ENCODE data around the gene LOXL1.

DNA sequence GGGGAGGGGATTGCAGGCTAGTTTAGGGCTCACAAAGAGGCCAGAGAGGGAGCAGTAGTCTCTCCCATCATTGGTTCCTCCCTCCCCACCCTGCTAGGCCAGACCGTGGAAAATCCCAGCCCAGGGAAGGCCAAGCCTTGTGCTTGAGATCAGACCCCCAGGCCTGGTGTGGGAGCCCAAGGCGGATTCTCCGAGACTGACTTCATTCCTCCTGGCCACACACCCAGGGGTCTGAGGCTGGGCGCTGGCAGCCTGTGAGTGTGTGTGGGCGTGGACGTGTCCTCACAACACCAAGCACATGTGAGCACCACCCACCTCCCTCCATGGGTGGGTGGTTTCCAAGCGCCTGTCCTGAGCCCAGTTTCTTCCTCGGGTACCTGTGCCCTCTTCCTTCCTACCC lies 4.1 kb downstream of the LOXL1 start:
- TF ChIP-seq EZH2 (IDR thresholded peaks at IDR 0.05; ENCODE audit: low read length, unreplicated experiment): no peak
- TF ChIP-seq, protein P1, sequence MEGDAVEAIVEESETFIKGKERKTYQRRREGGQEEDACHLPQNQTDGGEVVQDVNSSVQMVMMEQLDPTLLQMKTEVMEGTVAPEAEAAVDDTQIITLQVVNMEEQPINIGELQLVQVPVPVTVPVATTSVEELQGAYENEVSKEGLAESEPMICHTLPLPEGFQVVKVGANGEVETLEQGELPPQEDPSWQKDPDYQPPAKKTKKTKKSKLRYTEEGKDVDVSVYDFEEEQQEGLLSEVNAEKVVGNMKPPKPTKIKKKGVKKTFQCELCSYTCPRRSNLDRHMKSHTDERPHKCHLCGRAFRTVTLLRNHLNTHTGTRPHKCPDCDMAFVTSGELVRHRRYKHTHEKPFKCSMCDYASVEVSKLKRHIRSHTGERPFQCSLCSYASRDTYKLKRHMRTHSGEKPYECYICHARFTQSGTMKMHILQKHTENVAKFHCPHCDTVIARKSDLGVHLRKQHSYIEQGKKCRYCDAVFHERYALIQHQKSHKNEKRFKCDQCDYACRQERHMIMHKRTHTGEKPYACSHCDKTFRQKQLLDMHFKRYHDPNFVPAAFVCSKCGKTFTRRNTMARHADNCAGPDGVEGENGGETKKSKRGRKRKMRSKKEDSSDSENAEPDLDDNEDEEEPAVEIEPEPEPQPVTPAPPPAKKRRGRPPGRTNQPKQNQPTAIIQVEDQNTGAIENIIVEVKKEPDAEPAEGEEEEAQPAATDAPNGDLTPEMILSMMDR (conservative IDR thresholded peaks at IDR 0.05; ENCODE audit: low read depth, low read length): no peak
- TF ChIP-seq EZH2phosphoT487 (IDR thresholded peaks at IDR 0.05; ENCODE audit: borderline replicate concordance, low read length): no peak

All from PC-3 (cell line).